ENCODE results near the gene FAM3A.
"Not testable (repeated sequence)": the region's sequence is repeated elsewhere in the genome, so short reads cannot be mapped to it uniquely, and the experiment has no call there.

The FAM3A gene

GRCh38 chrX:154502989-154503388, 13.0 kb downstream of the FAM3A start:
- no peak for TF ChIP-seq POU6F1 (CRISPR knock-in tag; IDR thresholded peaks at IDR 0.05; ENCODE audit: borderline replicate concordance, low read depth)
- no peak for TF ChIP-seq ZNF8 (CRISPR knock-in tag; IDR thresholded peaks at IDR 0.05)
- TF ChIP-seq GLIS3 (CRISPR knock-in tag; IDR thresholded peaks at IDR 0.05) = no peak
- no peak for TF ChIP-seq RARB (CRISPR knock-in tag; IDR thresholded peaks at IDR 0.05)
- TF ChIP-seq CREB5 (CRISPR knock-in tag; IDR thresholded peaks at IDR 0.05; ENCODE audit: low read depth) = no peak
- no peak for TF ChIP-seq OSR1 (CRISPR knock-in tag; IDR thresholded peaks at IDR 0.05)
- no peak for TF ChIP-seq TSHZ2 (CRISPR knock-in tag; IDR thresholded peaks at IDR 0.05)
- no peak for TF ChIP-seq TCF4 (CRISPR knock-in tag; IDR thresholded peaks at IDR 0.05; ENCODE audit: borderline replicate concordance)
- no peak for TF ChIP-seq ISL1 (CRISPR knock-in tag; IDR thresholded peaks at IDR 0.05)
- TF ChIP-seq SNAI2 (CRISPR knock-in tag; IDR thresholded peaks at IDR 0.05) = no peak
- TF ChIP-seq PPARA (CRISPR knock-in tag; IDR thresholded peaks at IDR 0.05; ENCODE audit: borderline replicate concordance) = no peak
- TF ChIP-seq ARNTL (CRISPR knock-in tag; IDR thresholded peaks at IDR 0.05; ENCODE audit: borderline replicate concordance, low read depth) = no peak
- no peak for TF ChIP-seq PATZ1 (CRISPR knock-in tag; IDR thresholded peaks at IDR 0.05; ENCODE audit: borderline replicate concordance)
- no peak for TF ChIP-seq ZNF565 (CRISPR knock-in tag; conservative IDR thresholded peaks at IDR 0.05; ENCODE audit: low read depth)
- no peak for TF ChIP-seq ZFP3 (CRISPR knock-in tag; IDR thresholded peaks at IDR 0.05)
- ATAC-seq = no peak

GRCh38 chrX:154502098-154502497, 13.9 kb downstream of the FAM3A start:
- ATAC-seq = no peak
- no peak for TF ChIP-seq POU6F1 (CRISPR knock-in tag; IDR thresholded peaks at IDR 0.05; ENCODE audit: borderline replicate concordance, low read depth)
- no peak for TF ChIP-seq RARB (CRISPR knock-in tag; IDR thresholded peaks at IDR 0.05)
- TF ChIP-seq PATZ1 (CRISPR knock-in tag; IDR thresholded peaks at IDR 0.05; ENCODE audit: borderline replicate concordance) = no peak
- no peak for TF ChIP-seq ZNF8 (CRISPR knock-in tag; IDR thresholded peaks at IDR 0.05)
- no peak for TF ChIP-seq ESRRG (CRISPR knock-in tag; IDR thresholded peaks at IDR 0.05)
- no peak for TF ChIP-seq ZC3H10 (CRISPR knock-in tag; IDR thresholded peaks at IDR 0.05)
- no peak for TF ChIP-seq TCF4 (CRISPR knock-in tag; IDR thresholded peaks at IDR 0.05; ENCODE audit: borderline replicate concordance)
- no peak for TF ChIP-seq ZNF70 (CRISPR knock-in tag; IDR thresholded peaks at IDR 0.05)
- no peak for TF ChIP-seq CREB5 (CRISPR knock-in tag; IDR thresholded peaks at IDR 0.05; ENCODE audit: low read depth)
- no peak for TF ChIP-seq CSDC2 (CRISPR knock-in tag; IDR thresholded peaks at IDR 0.05)
- no peak for TF ChIP-seq TOX (CRISPR knock-in tag; IDR thresholded peaks at IDR 0.05; ENCODE audit: borderline replicate concordance)
- TF ChIP-seq ISL1 (CRISPR knock-in tag; IDR thresholded peaks at IDR 0.05) = no peak

GRCh38 chrX:154501423-154501822, 14.6 kb downstream of the FAM3A start:
- not testable (repeated sequence) for ATAC-seq

- not testable (repeated sequence) for ATAC-seq
Observed at GRCh38 chrX:154496591-154497137, 19.4 kb downstream of the FAM3A start.
